Uterus (tissue), 4 donors: ENCODE results near the gene TLK1. TPM values are rescaled to one million over a fixed set of nuclear protein-coding genes. Genes with fewer than 3 reads are reported as not detected.
"Not testable (repeated sequence)": the region's sequence is repeated elsewhere in the genome, so short reads cannot be mapped to it uniquely, and the experiment has no call there.

ENCODE experiments used
- DNase-seq, 2 donors: peaks; one replicate each; pipeline ENCODE4 v3.0.0-alpha.2; 2019 to 2020
- H3K27ac ChIP-seq, 2 donors: fragments of 200-600 bp; sonication (generic); 1 replicate in 1 of 2; 2 replicates in 1 of 2; pipeline ENCODE4 v1.5.1; 2016 to 2018
- H3K27me3 ChIP-seq, 2 donors: fragments of 200-600 bp; sonication (generic); one replicate each; pipeline ENCODE4 v1.5.1; 2018 to 2019; ENCODE audit warnings: control low read depth in 1 of 2
- H3K36me3 ChIP-seq, 2 donors: fragments of 200-600 bp; sonication (generic); one replicate each; pipeline ENCODE4 v1.5.1; 2019; ENCODE audit warnings: control low read depth in 1 of 2
- H3K4me1 ChIP-seq, 2 donors: fragments of 200-600 bp; sonication (generic); one replicate each; pipeline ENCODE4 v1.5.1; 2018 to 2019; ENCODE audit warnings: control low read depth in 1 of 2
- H3K4me3 ChIP-seq, 2 donors: fragments of 200-600 bp; sonication (generic); 1 replicate in 1 of 2; 2 replicates in 1 of 2; pipeline ENCODE4 v1.5.1; 2018 to 2019; ENCODE audit warnings: mild to moderate bottlenecking in 1 of 2
- H3K9me3 ChIP-seq, 2 donors: fragments of 200-600 bp; sonication (generic); one replicate each; pipeline ENCODE4 v1.5.1; 2019; ENCODE audit warnings: control low read depth in 1 of 2
- CTCF ChIP-seq, 4 experiments: fragments of 200-600 bp in 2 of 4; fragments of 450-650 bp in 2 of 4; sonication (generic) in 2 of 4; IDR thresholded peaks; one replicate each; pipeline ENCODE4 v1.5.1; 2016 to 2019; ENCODE audit warnings: antibody characterized with exemption in 4 of 4, mild to moderate bottlenecking in 2 of 4, moderate library complexity in 1 of 4
- POLR2A ChIP-seq, 2 donors: fragments of 450-650 bp; IDR thresholded peaks; one replicate each; pipeline ENCODE4 v1.6.1; 2016; ENCODE audit warnings: antibody characterized with exemption in 2 of 2, mild to moderate bottlenecking in 1 of 2, moderate library complexity in 1 of 2
- intact Hi-C: fragments of 100-400 bp; cut with DNase I; formaldehyde crosslinking; loops from one replicate; pipeline ENCODE4 v1.15.1; 2023; ENCODE audit warnings: low total_unique reads
- total RNA-seq, 4 donors: library from RNA; depleted of rRNA in 3 of 4; stranded (reverse); fragments of >200 nt in 3 of 4; gene quantifications; one replicate each; pipeline versions ENCODE4 v1.1.0 to v1.2.4, GENCODE V29; 2014 to 2023
- donor health status: DM: yes; HTN: yes; CAD: no.

TLK1 gene
- total RNA-seq, 4 donors from 2014 or later: 24.4 to 77.3 (median 36.1) TPM

DNA sequence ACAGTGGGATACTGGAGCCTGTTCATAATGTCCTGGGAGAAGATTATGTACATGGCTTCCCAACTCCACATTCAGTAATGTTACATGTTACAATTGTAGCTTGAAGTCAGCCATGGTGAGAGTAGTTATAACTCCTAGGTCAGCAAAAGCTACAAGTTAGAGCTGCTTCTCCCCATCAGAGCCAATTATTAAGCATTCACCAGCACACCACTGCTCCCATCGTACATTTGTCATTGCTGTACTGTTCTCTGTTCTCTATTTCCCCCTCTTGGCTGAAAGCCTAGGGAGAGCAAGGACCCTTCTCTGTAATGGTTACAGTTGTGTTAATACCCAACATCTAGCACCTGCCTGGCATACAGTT is 5.3 kb upstream of the TLK1 start:
- H3K9me3 ChIP-seq: no peaks in the 10 kb centered on the region

GRCh38 chr2:171163261-171163660 is 2.6 kb upstream of the TLK1 start:
- intact Hi-C loops: no loop called here
- Histone ChIP-seq H3K4me1 (no peaks in the 10 kb centered on the region), H3K36me3 (no peaks in the 10 kb centered on the region), H3K4me3 (no peak overlapping the region), H3K27me3 (peaks cover 0 to 6% of the 10 kb centered on the region in 2 donors), H3K27ac (no peak overlapping the region), H3K9me3 (no peaks in the 10 kb centered on the region)
- no peak for DNase-seq
- TF ChIP-seq POLR2A (IDR thresholded peaks at IDR 0.05) (no peak), CTCF (IDR thresholded peaks at IDR 0.05) (no peak)

More for the DNA sequence above, 5.3 kb upstream of the TLK1 start:
- Histone ChIP-seq H3K4me1 (no peaks in the 10 kb centered on the region), H3K4me3 (no peak overlapping the region), H3K27ac (no peak overlapping the region), H3K36me3 (no peaks in the 10 kb centered on the region), H3K27me3 (peaks cover 0 to 6% of the 10 kb centered on the region in 2 donors)
- TF ChIP-seq CTCF (IDR thresholded peaks at IDR 0.05) (no peak), POLR2A (IDR thresholded peaks at IDR 0.05) (no peak)
- intact Hi-C loops: no loop called here
- no peak for DNase-seq

- H3K4me3 ChIP-seq, intact Hi-C loops, H3K36me3 ChIP-seq, H3K9me3 ChIP-seq, H3K4me1 ChIP-seq, H3K27me3 ChIP-seq, H3K27ac ChIP-seq, DNase-seq: not testable (repeated sequence)
Measured at GRCh38 chr2:171162522-171163197, 2.0 kb upstream of the TLK1 start.

- no peak for TF ChIP-seq POLR2A (IDR thresholded peaks at IDR 0.05)
- TF ChIP-seq CTCF (IDR thresholded peaks at IDR 0.05): no peak
- peak; percentile 64 to 72 for DNase-seq
- H3K9me3 ChIP-seq: no peaks in the 10 kb centered on the region
- peak overlapping the region; percentile 87 to 94 for H3K4me3 ChIP-seq
- no peaks in the 10 kb centered on the region for H3K4me1 ChIP-seq
- intact Hi-C loops: no loop called here
- H3K27me3 ChIP-seq: no peaks in the 10 kb centered on the region
- H3K27ac ChIP-seq: peak overlapping the region; percentile 98
- no peaks in the 10 kb centered on the region for H3K36me3 ChIP-seq
Measured at GRCh38 chr2:171160956-171161740, 455 bp upstream of the TLK1 start.

DNA sequence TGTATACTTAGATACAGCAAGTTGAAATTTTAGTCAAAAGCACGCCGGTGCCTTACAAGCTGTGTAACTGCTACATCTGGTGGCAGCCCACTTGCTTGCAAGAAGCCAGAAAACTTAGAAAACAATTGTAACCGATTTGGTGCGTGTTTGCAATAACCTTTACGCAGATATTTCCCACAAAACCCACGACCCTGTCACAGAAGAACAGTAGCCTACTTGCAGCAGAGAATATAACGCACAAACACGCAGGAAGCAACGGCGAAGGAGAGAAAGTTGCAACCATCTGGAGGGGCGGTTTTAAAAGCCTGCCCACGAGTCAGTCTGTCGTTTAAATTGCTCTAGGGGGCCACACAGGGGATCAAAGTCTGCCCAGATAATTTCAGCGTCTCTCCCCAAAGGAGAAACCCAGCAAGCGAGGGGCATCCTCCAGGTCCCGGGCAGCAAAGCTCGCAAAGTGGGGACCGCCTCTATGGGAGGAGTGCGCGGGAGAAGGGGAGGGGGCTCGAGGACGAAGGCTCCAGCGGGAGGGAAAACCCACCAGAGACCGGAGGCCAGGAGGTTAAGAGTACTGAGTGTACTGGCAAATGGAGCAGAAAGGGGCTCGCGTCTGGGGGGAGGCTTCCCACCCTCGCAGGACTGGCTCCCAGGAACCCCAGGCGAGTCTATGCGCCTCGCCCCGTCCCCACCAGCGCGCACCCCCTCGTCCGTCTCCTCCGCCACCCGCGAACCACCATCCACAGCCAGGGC is 1.1 kb downstream of the TLK1 start:
- intact Hi-C loops: no loop called here
- Histone ChIP-seq H3K4me3 (peak overlapping the region; percentile 87 to 94), H3K36me3 (no peaks in the 10 kb centered on the region), H3K27me3 (no peaks in the 10 kb centered on the region), H3K27ac (peak overlapping the region; percentile 98), H3K9me3 (no peaks in the 10 kb centered on the region), H3K4me1 (peaks cover 0 to 5% of the 10 kb centered on the region in 2 donors)
- DNase-seq: peak; percentile 43 to 52
- peak; percentile 23 to 53 (median 38) for TF ChIP-seq CTCF (IDR thresholded peaks at IDR 0.05)
- peak; percentile 4 to 21 for TF ChIP-seq POLR2A (IDR thresholded peaks at IDR 0.05)
